ENCODE results near the gene ARL14EP.

- no peak for TF ChIP-seq CTCF (IDR thresholded peaks at IDR 0.05)
- no peak for TF ChIP-seq POLR2A (IDR thresholded peaks at IDR 0.05)
These were observed 1.6 kb upstream of the ARL14EP start for GRCh38 chr11:30321321-30321720.

All from ovary (tissue), 3 donors.